HG02798 (cell line): ENCODE data around the gene AGAP1.

Source experiments
- ATAC-seq: cut with Tn5 transposase; IDR thresholded peaks from one replicate; pipeline ENCODE4 v1.9.1; 2021; ENCODE audit warnings: mild to moderate bottlenecking; ENCODE audit not compliant: unreplicated experiment, poor library complexity

The AGAP1 gene

DNA sequence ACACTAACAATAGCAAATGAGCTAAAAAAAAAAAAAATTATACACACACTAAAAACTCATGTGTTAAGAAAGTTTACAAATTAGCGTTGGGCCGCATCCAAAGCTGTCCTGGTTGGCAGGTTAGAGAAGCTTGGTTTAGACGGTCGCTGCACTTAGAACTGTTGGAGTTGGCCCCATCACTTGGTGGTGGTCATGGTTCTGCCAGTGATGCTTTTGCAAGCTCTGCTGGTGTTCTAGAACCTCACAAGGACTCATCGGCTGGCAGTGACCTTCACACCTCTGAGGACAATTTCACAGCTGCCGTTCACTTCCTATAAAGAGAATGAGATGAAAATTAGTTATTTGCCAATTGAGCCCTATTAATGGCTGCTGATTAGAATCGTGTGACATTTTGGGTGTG, 229.0 kb downstream of the AGAP1 start:
- ATAC-seq, result no peak

GRCh38 chr2:235723371-235723770, 229.5 kb downstream of the AGAP1 start:
- ATAC-seq, result no peak

- ATAC-seq, result no peak
Measured at GRCh38 chr2:235723811-235724465, 230.1 kb downstream of the AGAP1 start.

GRCh38 chr2:235725016-235725489, 231.2 kb downstream of the AGAP1 start:
- no peak for ATAC-seq

DNA sequence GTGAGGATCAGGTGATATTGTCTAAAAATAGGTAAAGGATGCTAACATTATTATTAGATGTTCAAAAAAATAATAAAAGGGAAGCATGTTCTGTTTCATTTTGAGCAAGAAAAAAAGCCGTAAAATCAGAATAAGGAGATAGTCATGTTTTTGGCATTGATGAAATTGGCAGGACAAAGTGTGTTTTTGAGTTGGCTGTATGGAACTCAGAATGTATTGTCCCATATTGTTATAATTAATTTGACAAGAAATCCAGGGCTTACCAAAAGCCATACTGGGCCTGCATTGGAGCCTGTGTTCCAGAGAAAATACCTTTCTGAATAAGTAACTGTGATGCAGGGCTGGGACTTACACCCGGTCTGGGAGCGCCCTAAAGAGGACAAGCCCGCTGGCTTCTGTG, 232.0 kb downstream of the AGAP1 start:
- no peak for ATAC-seq

DNA sequence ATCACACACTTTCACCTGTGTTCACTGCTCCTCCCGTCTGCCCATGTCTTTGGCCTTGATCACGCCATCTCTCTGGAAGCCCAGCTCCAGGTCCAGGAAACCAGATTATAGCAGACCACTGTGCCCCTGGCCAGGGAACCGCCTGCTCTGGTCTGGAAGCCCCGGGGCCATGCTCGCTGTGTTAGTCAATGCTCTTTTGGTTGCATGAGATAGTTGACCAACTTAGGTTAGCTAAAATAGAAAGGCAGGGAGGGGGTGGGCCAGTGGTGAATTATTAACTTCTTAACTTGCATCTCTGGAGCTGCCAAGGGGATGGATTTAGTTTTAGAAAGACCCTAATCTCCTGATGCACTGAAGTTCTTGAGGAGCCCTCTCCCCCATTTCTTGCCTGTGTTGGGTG, 232.7 kb downstream of the AGAP1 start:
- ATAC-seq, result no peak

DNA sequence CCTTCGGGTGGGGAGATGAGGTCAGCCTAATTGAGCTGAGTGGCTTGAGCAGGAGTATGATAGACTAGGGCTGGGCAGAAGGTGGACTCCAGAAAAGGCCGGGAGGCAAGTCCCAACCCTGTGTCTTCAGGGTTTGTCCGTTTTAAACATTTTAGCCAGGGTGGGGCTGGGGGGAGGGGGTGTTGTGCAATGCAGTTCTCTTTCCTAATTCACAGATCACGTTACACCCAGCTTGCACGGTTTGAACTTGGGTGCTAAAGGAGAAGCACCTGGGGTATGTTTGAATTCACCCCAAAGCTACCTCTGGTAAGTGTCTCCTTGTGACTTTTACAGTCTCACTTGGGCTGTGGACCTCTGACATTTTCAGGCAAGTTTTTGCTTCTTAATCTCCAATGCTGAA, 233.3 kb downstream of the AGAP1 start:
- ATAC-seq, result no peak

GRCh38 chr2:235727891-235728799, 234.3 kb downstream of the AGAP1 start:
- no peak for ATAC-seq

- ATAC-seq, result no peak
Measured at GRCh38 chr2:235728800-235729556, 235.1 kb downstream of the AGAP1 start.

- ATAC-seq, result no peak
Measured at GRCh38 chr2:235729557-235729947, 235.7 kb downstream of the AGAP1 start.

GRCh38 chr2:235730115-235730514, 236.3 kb downstream of the AGAP1 start:
- no peak for ATAC-seq

DNA sequence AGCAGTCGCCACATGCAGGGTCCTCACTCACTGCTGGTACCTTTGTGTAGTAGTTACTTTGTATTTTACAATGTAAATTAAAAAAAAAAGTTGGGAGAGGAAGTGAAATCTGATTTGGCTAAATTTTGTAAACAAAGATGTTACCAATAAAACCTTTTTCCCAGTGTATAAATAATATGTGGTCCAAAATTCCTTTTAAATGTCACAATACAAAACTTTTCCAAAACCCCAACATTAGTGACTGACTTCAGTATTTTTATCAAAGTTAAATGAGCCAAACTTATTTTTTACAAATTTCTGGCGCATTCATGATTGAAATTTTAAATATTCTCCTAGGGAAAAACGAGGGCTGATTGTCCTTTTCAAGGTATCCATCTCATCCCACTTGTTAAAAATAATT, 239.9 kb downstream of the AGAP1 start:
- no peak for ATAC-seq

GRCh38 chr2:235734168-235734567, 240.3 kb downstream of the AGAP1 start:
- no peak for ATAC-seq

DNA sequence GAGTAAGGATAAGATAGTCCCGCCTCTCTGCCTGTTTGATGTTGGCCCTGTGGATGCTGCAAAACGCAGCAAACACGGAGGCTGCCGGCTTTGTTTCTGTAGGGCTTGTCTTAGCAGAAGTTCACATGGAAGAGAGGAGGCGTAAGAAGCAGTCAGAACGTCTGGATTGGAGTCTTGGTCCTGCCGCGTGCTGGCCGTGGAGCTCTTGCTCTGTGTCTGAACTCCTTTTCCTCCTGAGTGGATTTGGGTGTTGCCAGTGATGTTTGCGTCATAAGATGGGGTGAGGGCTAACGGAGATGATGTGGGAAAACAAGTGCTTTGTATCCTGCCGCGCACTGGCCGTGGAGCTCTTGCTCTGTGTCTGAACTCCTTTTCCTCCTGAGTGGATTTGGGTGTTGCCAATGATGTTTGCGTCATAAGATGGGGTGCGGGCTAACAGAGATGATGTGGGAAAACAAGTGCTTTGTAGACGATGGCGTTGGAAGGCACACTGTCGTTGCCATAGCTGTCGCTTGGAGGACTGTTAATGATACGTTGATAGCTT, 240.9 kb downstream of the AGAP1 start:
- ATAC-seq, result no peak

DNA sequence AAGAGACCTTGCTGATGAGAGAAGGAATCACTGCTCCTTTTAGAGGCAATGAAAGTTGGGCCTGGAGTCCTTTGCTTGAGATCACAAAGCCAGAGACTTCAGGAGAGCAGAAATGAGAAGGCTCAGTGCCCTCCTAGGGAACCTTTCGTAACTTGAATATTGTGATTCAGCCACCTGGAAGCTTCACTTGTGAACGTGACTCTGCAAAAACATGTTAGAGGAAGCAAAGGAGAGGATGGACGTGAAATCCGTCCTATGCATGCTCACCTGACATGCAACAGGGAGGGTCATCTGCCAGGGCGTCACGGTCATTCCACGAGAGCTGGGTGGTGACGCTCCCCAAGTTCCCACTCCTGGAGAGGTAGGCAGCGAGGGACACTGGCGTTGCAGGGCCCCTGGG, 243.6 kb downstream of the AGAP1 start:
- no peak for ATAC-seq

GRCh38 chr2:235737840-235738239, 244.0 kb downstream of the AGAP1 start:
- ATAC-seq, result no peak

DNA sequence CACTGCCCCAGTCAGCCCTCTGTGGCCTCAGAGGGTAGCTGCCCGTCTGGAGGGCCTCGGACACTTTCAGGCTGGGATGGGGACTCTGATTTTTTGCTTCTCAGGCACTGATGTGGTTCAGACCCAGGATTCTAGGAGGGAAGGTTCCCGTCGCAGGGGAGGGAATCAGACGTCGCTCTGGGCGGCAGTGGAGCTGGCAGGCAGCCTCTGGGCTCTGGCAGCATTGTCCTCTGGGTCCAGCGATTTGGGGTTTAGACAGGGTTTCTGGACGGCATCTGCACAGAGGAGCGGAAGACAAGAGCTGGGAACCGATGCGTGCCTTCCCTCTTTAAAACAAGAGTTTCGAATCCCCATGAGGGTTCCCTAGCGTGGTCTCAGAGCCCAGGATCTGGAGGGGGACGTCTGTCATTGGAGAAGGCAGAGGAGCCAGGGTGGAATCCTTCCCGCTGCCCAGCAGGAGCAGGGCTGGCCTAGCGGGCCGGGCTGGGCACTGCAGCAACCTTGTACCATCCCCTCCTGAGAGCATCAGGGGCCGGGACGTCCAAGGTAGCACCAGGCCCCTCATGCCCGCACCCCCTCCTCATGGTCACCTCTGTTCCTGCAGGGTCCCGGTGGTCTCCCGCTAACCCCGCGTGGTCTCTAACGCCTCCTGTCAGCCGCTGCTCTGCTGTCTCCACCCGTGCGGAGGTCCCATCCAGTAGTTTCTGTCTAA, 246.0 kb downstream of the AGAP1 start:
- ATAC-seq, result no peak

GRCh38 chr2:235740821-235741220, 247.0 kb downstream of the AGAP1 start:
- no peak for ATAC-seq

DNA sequence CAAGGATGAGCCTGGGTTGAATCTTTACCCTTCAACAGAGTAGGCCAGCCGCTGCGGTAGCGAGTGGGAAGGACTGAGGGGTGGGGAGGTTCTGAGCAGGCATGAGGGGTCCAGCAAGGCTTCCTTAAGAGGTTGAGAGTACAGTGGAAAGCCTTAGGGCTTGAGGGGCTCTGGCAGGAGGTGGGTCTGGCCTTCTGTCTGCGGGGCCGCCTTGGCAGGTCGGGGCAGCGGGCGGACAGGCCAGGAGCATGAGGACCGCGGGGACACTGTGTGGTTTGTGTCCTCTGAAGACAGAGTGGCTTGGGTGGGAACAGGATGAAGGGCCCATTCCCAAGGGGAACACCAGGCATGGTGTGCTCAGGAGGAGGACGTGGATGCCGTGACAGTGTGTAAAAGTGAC, 250.3 kb downstream of the AGAP1 start:
- ATAC-seq, result no peak

GRCh38 chr2:235745597-235745996, 251.8 kb downstream of the AGAP1 start:
- ATAC-seq, result no peak
